ENCODE results near the gene TMEM119. TPM values are rescaled to one million over a fixed set of nuclear protein-coding genes. Genes with fewer than 3 reads are reported as not detected.

The TMEM119 gene
- total RNA-seq, 1 donor from 2014 or later: 1.3 TPM

DNA sequence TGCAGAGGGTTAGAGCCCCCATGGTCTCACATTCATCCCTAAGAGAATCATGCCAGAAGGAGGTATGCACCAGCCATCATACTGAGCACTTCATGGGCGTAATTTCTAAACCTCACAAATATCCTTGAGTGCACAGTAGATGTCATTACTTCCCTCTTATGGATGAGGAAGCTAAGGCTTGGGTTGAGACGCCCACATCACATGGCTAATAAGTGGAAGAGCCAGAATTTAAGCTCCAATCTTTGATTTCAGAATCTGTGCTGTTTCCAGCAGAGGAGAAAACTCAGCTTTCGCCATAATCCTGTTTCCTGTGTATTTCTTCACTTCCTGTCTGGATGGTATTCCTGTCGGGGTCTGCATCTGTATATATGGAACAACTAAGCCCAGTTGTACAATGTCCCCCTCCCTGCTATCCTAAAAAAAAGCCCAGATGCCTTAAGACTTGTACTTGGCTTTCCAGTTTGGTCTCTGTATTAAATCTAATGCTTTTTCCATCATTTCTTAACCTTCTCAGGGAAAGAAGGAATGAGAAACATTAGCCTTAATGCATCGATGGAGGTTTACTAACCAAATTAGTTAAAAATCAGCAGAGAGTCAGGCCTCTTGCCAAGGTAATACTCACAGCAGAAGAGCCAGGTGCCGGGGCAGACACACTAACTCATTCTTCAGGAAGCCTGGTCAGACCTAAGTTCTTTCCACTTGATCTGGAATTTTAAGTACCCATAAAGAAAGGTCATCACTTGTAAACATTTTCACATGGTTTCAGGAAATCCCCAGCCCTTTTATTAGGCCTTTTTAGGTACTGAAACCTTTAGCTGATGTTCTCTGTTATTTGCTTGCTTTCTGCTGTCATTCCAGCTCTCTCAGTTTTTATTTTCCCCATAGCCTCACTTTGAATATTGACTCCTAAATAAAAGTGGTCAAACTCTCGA lies 30.2 kb downstream of the TMEM119 start:
- H3K36me3 ChIP-seq: peaks cover 62% of the 10 kb centered on the region
- intact Hi-C loops (cut with micrococcal nuclease): loop anchor here (5.0 kb wide), 1 partner anchor 50 kb away; no protein-coding TSS in a partner anchor
- H3K27ac ChIP-seq (replicated peaks): peak overlapping the region; percentile 66
- H3K9me3 ChIP-seq (replicated peaks): no peaks in the 10 kb centered on the region
- TF ChIP-seq, protein P1, sequence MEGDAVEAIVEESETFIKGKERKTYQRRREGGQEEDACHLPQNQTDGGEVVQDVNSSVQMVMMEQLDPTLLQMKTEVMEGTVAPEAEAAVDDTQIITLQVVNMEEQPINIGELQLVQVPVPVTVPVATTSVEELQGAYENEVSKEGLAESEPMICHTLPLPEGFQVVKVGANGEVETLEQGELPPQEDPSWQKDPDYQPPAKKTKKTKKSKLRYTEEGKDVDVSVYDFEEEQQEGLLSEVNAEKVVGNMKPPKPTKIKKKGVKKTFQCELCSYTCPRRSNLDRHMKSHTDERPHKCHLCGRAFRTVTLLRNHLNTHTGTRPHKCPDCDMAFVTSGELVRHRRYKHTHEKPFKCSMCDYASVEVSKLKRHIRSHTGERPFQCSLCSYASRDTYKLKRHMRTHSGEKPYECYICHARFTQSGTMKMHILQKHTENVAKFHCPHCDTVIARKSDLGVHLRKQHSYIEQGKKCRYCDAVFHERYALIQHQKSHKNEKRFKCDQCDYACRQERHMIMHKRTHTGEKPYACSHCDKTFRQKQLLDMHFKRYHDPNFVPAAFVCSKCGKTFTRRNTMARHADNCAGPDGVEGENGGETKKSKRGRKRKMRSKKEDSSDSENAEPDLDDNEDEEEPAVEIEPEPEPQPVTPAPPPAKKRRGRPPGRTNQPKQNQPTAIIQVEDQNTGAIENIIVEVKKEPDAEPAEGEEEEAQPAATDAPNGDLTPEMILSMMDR (IDR thresholded peaks at IDR 0.05; ENCODE audit: borderline replicate concordance): no peak
- no peak for DNase-seq
- no peak overlapping the region for H3K4me3 ChIP-seq
- H3K4me1 ChIP-seq: peaks cover 67% of the 10 kb centered on the region
- no peaks in the 10 kb centered on the region for H3K27me3 ChIP-seq (ENCODE audit: low read depth)

DNA sequence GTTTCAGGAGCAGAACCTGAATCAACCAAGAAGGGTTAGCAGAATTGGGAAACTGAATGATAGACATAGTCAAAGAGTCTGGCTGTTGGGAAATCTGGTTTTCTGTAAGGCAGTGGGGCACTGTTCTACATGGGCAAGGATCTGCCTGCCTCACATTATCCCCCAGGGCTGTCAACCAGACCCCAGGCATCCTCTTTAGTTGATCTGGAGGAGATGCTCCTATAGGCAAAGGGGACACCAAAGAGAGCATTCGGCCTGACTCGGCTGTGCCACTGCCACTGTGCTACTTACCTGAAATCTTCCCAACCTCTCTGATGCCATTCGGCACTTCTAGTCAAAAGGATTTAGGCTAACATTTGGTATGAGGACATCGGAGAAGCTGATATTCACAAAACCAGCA lies 31.4 kb downstream of the TMEM119 start:
- Histone ChIP-seq H3K4me1 (peaks cover 76% of the 10 kb centered on the region), H3K27ac (replicated peaks) (peak overlapping the region; percentile 66), H3K27me3 (ENCODE audit: low read depth) (no peaks in the 10 kb centered on the region), H3K9me3 (replicated peaks) (no peaks in the 10 kb centered on the region), H3K4me3 (no peak overlapping the region), H3K36me3 (peaks cover 62% of the 10 kb centered on the region)
- DNase-seq: no peak
- TF ChIP-seq, protein P1 (IDR thresholded peaks at IDR 0.05; ENCODE audit: borderline replicate concordance): no peak
- intact Hi-C loops (cut with micrococcal nuclease): loop anchor here (5.0 kb wide), 1 partner anchor 51 kb away; no protein-coding TSS in a partner anchor

GRCh38 chr12:108565976-108566375 lies 31.9 kb downstream of the TMEM119 start:
- H3K27me3 ChIP-seq (ENCODE audit: low read depth): no peaks in the 10 kb centered on the region
- peak; percentile 81 for DNase-seq
- H3K27ac ChIP-seq (replicated peaks): peak overlapping the region; percentile 66
- intact Hi-C loops (cut with micrococcal nuclease): loop anchor here (5.0 kb wide), 1 partner anchor 51 kb away; no protein-coding TSS in a partner anchor
- no peak overlapping the region for H3K4me3 ChIP-seq
- peaks cover 73% of the 10 kb centered on the region for H3K4me1 ChIP-seq
- TF ChIP-seq, protein P1 (IDR thresholded peaks at IDR 0.05; ENCODE audit: borderline replicate concordance): no peak
- H3K36me3 ChIP-seq: peaks cover 62% of the 10 kb centered on the region
- H3K9me3 ChIP-seq (replicated peaks): no peaks in the 10 kb centered on the region

- intact Hi-C loops (cut with micrococcal nuclease): loop anchor here (5.0 kb wide), 1 partner anchor 52 kb away; no protein-coding TSS in a partner anchor
Measured at GRCh38 chr12:108565146-108565545, 32.7 kb downstream of the TMEM119 start.

GRCh38 chr12:108564724-108565123 lies 33.2 kb downstream of the TMEM119 start:
- H3K4me3 ChIP-seq: no peak overlapping the region
- H3K4me1 ChIP-seq: peaks cover 84% of the 10 kb centered on the region
- no peaks in the 10 kb centered on the region for H3K9me3 ChIP-seq (replicated peaks)
- TF ChIP-seq, protein P1 (IDR thresholded peaks at IDR 0.05; ENCODE audit: borderline replicate concordance): no peak
- no peaks in the 10 kb centered on the region for H3K27me3 ChIP-seq (ENCODE audit: low read depth)
- intact Hi-C loops (cut with micrococcal nuclease): loop anchor here (5.0 kb wide), 1 partner anchor 53 kb away; no protein-coding TSS in a partner anchor
- peak overlapping the region; percentile 66 for H3K27ac ChIP-seq (replicated peaks)
- DNase-seq: no peak
- peaks cover 58% of the 10 kb centered on the region for H3K36me3 ChIP-seq

More at GRCh38 chr12:108565146-108565545, 32.7 kb downstream of the TMEM119 start:
- DNase-seq: no peak
- H3K36me3 ChIP-seq: peaks cover 62% of the 10 kb centered on the region
- peaks cover 80% of the 10 kb centered on the region for H3K4me1 ChIP-seq
- H3K4me3 ChIP-seq: no peak overlapping the region
- TF ChIP-seq, protein P1 (IDR thresholded peaks at IDR 0.05; ENCODE audit: borderline replicate concordance): no peak
- no peaks in the 10 kb centered on the region for H3K9me3 ChIP-seq (replicated peaks)
- H3K27ac ChIP-seq (replicated peaks): peak overlapping the region; percentile 66
- H3K27me3 ChIP-seq (ENCODE audit: low read depth): no peaks in the 10 kb centered on the region
